ENCODE results near the gene SLC39A11. TPM values are rescaled to one million over a fixed set of nuclear protein-coding genes. Genes with fewer than 3 reads are reported as not detected.

Gene SLC39A11
- total RNA-seq, 1 experiment from 2014 or later = 15.2 TPM

DNA sequence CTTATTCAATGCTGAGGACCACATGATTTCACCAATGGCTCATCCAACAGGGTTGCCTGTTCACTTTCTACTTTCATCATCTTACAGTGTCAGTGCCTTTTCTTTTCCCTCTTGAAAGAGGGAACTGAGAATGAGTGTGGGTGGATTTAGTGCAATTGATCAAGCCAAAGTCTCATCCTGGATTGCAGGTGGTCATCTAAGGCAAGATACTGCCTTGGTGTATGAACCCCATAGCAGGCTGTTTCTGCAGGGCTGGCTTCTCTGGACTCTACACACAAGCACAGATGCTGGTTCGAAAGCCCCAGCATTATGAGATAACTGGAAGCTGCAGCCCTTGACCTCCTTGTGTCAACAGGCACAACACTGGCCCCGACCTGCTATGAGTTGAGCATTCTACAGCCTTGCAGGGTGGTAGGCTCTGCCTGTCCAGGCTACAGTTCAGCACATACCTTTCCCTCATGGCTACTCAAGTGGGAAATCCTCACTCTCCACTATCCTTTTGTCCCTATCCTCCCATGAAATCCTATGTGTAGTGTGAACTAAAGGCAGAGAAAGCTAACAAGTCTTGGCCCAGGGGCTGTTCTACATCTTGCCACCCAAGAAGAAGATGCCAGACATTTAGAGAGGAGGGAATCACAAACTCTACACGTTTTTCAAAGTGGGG lies 358.7 kb downstream of the SLC39A11 start:
- H3K27ac ChIP-seq (ENCODE audit: insufficient read length, low read depth, low read length) = no peak overlapping the region
- no peaks in the 10 kb centered on the region for H3K79me1 ChIP-seq (ENCODE audit: insufficient read depth, low read depth, low read length, poor library complexity, severe bottlenecking)
- H3K4me2 ChIP-seq (ENCODE audit: insufficient read depth, insufficient read length, low read length) = no peak overlapping the region
- no peak overlapping the region for H2AK5ac ChIP-seq (ENCODE audit: insufficient read length, low read length)
- H2AFZ ChIP-seq (ENCODE audit: low read length) = no peak overlapping the region
- Mint-ChIP-seq H3K4me1 (no peaks in the 10 kb centered on the region), H3K27me3 (ENCODE audit: low read depth) (no peaks in the 10 kb centered on the region; the same call in 1 of the 2 replicates), H3K36me3 (ENCODE audit: insufficient read depth in 1 of 3, low read depth in 3 of 3) (no peaks in the 10 kb centered on the region), H3K27ac (no peak overlapping the region), H3K4me3 (no peak overlapping the region), H3K9me3 (no peaks in the 10 kb centered on the region)
- H3K14ac ChIP-seq (ENCODE audit: insufficient read depth, low read length) = no peak overlapping the region
- no peak overlapping the region for H2BK15ac ChIP-seq (ENCODE audit: low read depth, low read length)
- H3K27me3 ChIP-seq (ENCODE audit: insufficient read depth, low read length) = no peaks in the 10 kb centered on the region
- DNase-seq = no peak
- no peak overlapping the region for H3T11ph ChIP-seq (ENCODE audit: low read length)
- H2BK5ac ChIP-seq (ENCODE audit: insufficient read length, low read length) = no peak overlapping the region
- H2BK120ac ChIP-seq (ENCODE audit: low read depth, low read length, poor library complexity, severe bottlenecking) = no peak overlapping the region
- no peak overlapping the region for H3K9ac ChIP-seq (ENCODE audit: extremely low read depth, insufficient read length, low read length)
- H2BK12ac ChIP-seq (ENCODE audit: insufficient read length, low read depth, low read length) = no peak overlapping the region
- no peaks in the 10 kb centered on the region for H3K9me3 ChIP-seq (ENCODE audit: control insufficient read depth, low read depth, low read length)
- no peaks in the 10 kb centered on the region for H4K20me1 ChIP-seq (ENCODE audit: control insufficient read depth, insufficient read depth, insufficient read length)
- no peaks in the 10 kb centered on the region for H3K4me1 ChIP-seq (ENCODE audit: insufficient read depth, low read length)
- H4K91ac ChIP-seq (ENCODE audit: insufficient read length, low read depth, low read length) = no peak overlapping the region
- no peak overlapping the region for H4K5ac ChIP-seq (ENCODE audit: insufficient read length, low read depth, low read length)
- WGBS (ENCODE audit: extremely low coverage, insufficient read length, low lambda C conversion rate) = no CpG with 5 or more reads among the region's 3 CpGs
- no peak overlapping the region for H3K4ac ChIP-seq (ENCODE audit: low read depth, low read length)
- TF ChIP-seq, protein P1, sequence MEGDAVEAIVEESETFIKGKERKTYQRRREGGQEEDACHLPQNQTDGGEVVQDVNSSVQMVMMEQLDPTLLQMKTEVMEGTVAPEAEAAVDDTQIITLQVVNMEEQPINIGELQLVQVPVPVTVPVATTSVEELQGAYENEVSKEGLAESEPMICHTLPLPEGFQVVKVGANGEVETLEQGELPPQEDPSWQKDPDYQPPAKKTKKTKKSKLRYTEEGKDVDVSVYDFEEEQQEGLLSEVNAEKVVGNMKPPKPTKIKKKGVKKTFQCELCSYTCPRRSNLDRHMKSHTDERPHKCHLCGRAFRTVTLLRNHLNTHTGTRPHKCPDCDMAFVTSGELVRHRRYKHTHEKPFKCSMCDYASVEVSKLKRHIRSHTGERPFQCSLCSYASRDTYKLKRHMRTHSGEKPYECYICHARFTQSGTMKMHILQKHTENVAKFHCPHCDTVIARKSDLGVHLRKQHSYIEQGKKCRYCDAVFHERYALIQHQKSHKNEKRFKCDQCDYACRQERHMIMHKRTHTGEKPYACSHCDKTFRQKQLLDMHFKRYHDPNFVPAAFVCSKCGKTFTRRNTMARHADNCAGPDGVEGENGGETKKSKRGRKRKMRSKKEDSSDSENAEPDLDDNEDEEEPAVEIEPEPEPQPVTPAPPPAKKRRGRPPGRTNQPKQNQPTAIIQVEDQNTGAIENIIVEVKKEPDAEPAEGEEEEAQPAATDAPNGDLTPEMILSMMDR (conservative IDR thresholded peaks at IDR 0.05) = no peak
- H2BK20ac ChIP-seq (ENCODE audit: low read depth, low read length, poor library complexity, severe bottlenecking) = no peak overlapping the region
- H3K56ac ChIP-seq (ENCODE audit: insufficient read length, low read depth, low read length) = no peak overlapping the region
- H3K18ac ChIP-seq (ENCODE audit: insufficient read length, low read depth, low read length) = no peak overlapping the region
- no peaks in the 10 kb centered on the region for H3K79me2 ChIP-seq (ENCODE audit: insufficient read depth, low read length)
- no peaks in the 10 kb centered on the region for H3K23me2 ChIP-seq (ENCODE audit: insufficient read length, low read depth, low read length, poor library complexity, severe bottlenecking)
- no peak overlapping the region for H4K8ac ChIP-seq (replicated peaks; ENCODE audit: insufficient read length, low read depth, low read length)
- no peak overlapping the region for H3K23ac ChIP-seq (ENCODE audit: insufficient read length, low read depth, low read length)
